ENCODE measurements around the gene SEC16A.

Gene SEC16A

GRCh38 chr9:136517012-136517743 is 34.3 kb upstream of the SEC16A start:
- no peak for DNase-seq

GRCh38 chr9:136516191-136516654 is 33.4 kb upstream of the SEC16A start:
- no peak for DNase-seq

- DNase-seq: no peak
Observed at GRCh38 chr9:136515276-136515675, 32.4 kb upstream of the SEC16A start.

GRCh38 chr9:136514022-136514714 is 31.3 kb upstream of the SEC16A start:
- DNase-seq: no peak

GRCh38 chr9:136513191-136513590 is 30.4 kb upstream of the SEC16A start:
- DNase-seq: no peak

- no peak for DNase-seq
Observed at GRCh38 chr9:136512651-136513071, 29.8 kb upstream of the SEC16A start.

- DNase-seq: no peak
Observed at GRCh38 chr9:136511670-136512592, 29.1 kb upstream of the SEC16A start.

- DNase-seq: no peak
Observed at GRCh38 chr9:136511144-136511669, 28.4 kb upstream of the SEC16A start.

- no peak for DNase-seq
Observed at GRCh38 chr9:136510561-136510960, 27.7 kb upstream of the SEC16A start.

GRCh38 chr9:136509549-136509948 is 26.7 kb upstream of the SEC16A start:
- DNase-seq: no peak

GRCh38 chr9:136508729-136509500 is 26.1 kb upstream of the SEC16A start:
- DNase-seq: no peak

GRCh38 chr9:136507992-136508375 is 25.1 kb upstream of the SEC16A start:
- DNase-seq: no peak

GRCh38 chr9:136507221-136507991 is 24.6 kb upstream of the SEC16A start:
- no peak for DNase-seq

GRCh38 chr9:136506425-136506824 is 23.6 kb upstream of the SEC16A start:
- DNase-seq: no peak

- DNase-seq: no peak
Observed at GRCh38 chr9:136505406-136506403, 22.9 kb upstream of the SEC16A start.

GRCh38 chr9:136504512-136505348 is 21.9 kb upstream of the SEC16A start:
- no peak for DNase-seq

GRCh38 chr9:136502940-136503550 is 20.2 kb upstream of the SEC16A start:
- DNase-seq: no peak

- DNase-seq: no peak
Observed at GRCh38 chr9:136502196-136502595, 19.4 kb upstream of the SEC16A start.

- no peak for DNase-seq
Observed at GRCh38 chr9:136501686-136502085, 18.8 kb upstream of the SEC16A start.
